Ovary (tissue), 9 donors: ENCODE results near the gene WBP1L. TPM values are rescaled to one million over a fixed set of nuclear protein-coding genes. Genes with fewer than 3 reads are reported as not detected.
"Not testable (repeated sequence)": the region's sequence is repeated elsewhere in the genome, so short reads cannot be mapped to it uniquely, and the experiment has no call there.

Experiments
- DNase-seq, 5 donors: peaks; one replicate each; pipeline ENCODE4 v3.0.0-alpha.2; 2019 to 2020
- H3K27ac ChIP-seq, 2 donors: fragments of 200-600 bp; one replicate each; pipeline versions ENCODE4 v1.5.1 to v1.8.0; 2019 to 2022
- H3K27me3 ChIP-seq: fragments of 200-600 bp; one replicate; pipeline ENCODE4 v1.8.0; 2022
- H3K36me3 ChIP-seq: fragments of 200-600 bp; sonication (generic); one replicate; pipeline ENCODE4 v1.5.1; 2019
- H3K4me1 ChIP-seq: one replicate; pipeline ENCODE4 v1.8.1; 2013; ENCODE audit warnings: mild to moderate bottlenecking, moderate library complexity; ENCODE audit not compliant: insufficient read depth
- H3K4me3 ChIP-seq: fragments of 200-600 bp; sonication (generic); one replicate; pipeline ENCODE4 v1.5.1; 2017
- H3K9me3 ChIP-seq, 2 donors: fragments of 200-600 bp in 1 of 2; sonication (generic) in 1 of 2; one replicate each; pipeline versions ENCODE4 v1.5.1 to v1.8.1; 2013 to 2019; ENCODE audit warnings: mild to moderate bottlenecking in 1 of 2, moderate library complexity in 1 of 2
- EP300 ChIP-seq: sonication (generic); formaldehyde crosslinking; IDR thresholded peaks from one replicate; pipeline ENCODE4 v1.6.1; 2017; ENCODE audit warnings: antibody characterized with exemption
- POLR2A ChIP-seq: fragments of 450-650 bp; IDR thresholded peaks from one replicate; pipeline ENCODE4 v1.6.1; 2017; ENCODE audit warnings: antibody characterized with exemption, mild to moderate bottlenecking, moderate library complexity
- WGBS, 3 donors: extraction: QIAGEN DNeasy Blood & Tissue Kit in 1 of 3; methylation state at CpG; one replicate each; pipeline versions ENCODE4 v1.1.5 to v1.1.7; 2013 to 2017; 5-methylcytosine and 5-hydroxymethylcytosine counted together
- intact Hi-C, 4 donors: fragments of 100-400 bp; cut with DNase I; formaldehyde crosslinking; loops; one replicate each; pipeline versions ENCODE4 v1.11.0 to v1.15.1; 2022 to 2023
- polyA plus RNA-seq, 2 donors: library from polyadenylated mRNA; stranded (reverse); fragments of 200-250 nt in 1 of 2; fragments of 350-450 nt in 1 of 2; fragmentation: Illumina TruSeq in 1 of 2; extraction: RNeasy Lipid Tissue Mini Kit (QIAGEN cat#74804) in 1 of 2; gene quantifications; one replicate each; pipeline ENCODE4 v1.2.3, GENCODE V29; 2013 to 2014
- total RNA-seq, 7 donors: library from RNA; depleted of rRNA in 2 of 7; stranded (reverse); fragments of >200 nt in 2 of 7; fragmentation: NEBNext Ultra II Directional in 3 of 7; extraction: Animal tissue kit (Norgen Biotek cat#: 25700) in 3 of 7; gene quantifications; one replicate each; pipeline versions ENCODE4 v1.1.0 to v1.2.4, GENCODE V29; 2016 to 2023
- TF ChIP-seq, protein P1 (sequence below), 3 donors: fragments of 450-650 bp in 2 of 3; fragments of 200-600 bp in 1 of 3; IDR thresholded peaks; one replicate each; pipeline versions ENCODE4 v1.5.1 to v1.8.0; 2016 to 2022; ENCODE audit warnings: antibody characterized with exemption in 3 of 3, mild to moderate bottlenecking in 1 of 3
- donor health status: DM: no; HTN: no; CAD: no; lungs with moderate emphysema.
- donor health status: DM: no; HTN: no; CAD: no.
- donor health status: Bipolar disorder and iron deficiency.
- donor health status: DM: yes; HTN: yes; CAD: no.
- donor health status: DM: no; HTN: no; CAD: no.
- donor health status: DM: yes; HTN: yes; CAD: no.

Gene WBP1L
- total and polyA plus RNA-seq, 9 donors: 40.6 to 71.8 (median 51.1) TPM

DNA sequence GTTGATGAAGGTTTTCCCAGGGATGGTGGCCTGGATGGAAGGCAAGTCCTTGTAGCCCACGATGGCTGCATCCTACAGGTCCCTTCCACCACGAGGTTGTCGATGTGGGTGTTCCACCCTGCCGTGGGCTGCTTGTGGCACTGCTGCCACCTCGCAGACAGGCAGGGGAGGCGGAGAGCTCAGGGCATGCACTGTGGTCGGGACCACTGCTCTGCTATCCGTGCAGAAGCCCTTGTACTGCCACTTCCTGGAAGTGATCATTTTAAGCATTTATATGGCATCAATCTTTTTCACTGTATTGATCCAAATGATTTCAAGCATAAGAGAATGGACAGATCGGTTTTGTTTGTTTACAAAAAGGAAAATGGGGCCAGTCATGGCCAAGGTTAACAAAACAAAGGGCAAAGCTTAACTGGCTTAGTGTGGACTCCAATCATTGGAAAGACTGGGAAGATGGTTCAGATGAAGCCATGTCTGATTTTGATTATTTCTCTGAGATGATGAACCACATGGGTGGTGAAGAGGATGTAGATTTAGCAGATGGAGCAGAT, 101.7 kb downstream of the WBP1L start:
- Histone ChIP-seq H3K36me3 (no peaks in the 10 kb centered on the region), H3K27ac (no peak overlapping the region), H3K4me3 (no peak overlapping the region), H3K4me1 (no peaks in the 10 kb centered on the region), H3K9me3 (no peaks in the 10 kb centered on the region), H3K27me3 (no peaks in the 10 kb centered on the region)
- TF ChIP-seq EP300 (no peak), POLR2A (no peak)
- TF ChIP-seq, protein P1, sequence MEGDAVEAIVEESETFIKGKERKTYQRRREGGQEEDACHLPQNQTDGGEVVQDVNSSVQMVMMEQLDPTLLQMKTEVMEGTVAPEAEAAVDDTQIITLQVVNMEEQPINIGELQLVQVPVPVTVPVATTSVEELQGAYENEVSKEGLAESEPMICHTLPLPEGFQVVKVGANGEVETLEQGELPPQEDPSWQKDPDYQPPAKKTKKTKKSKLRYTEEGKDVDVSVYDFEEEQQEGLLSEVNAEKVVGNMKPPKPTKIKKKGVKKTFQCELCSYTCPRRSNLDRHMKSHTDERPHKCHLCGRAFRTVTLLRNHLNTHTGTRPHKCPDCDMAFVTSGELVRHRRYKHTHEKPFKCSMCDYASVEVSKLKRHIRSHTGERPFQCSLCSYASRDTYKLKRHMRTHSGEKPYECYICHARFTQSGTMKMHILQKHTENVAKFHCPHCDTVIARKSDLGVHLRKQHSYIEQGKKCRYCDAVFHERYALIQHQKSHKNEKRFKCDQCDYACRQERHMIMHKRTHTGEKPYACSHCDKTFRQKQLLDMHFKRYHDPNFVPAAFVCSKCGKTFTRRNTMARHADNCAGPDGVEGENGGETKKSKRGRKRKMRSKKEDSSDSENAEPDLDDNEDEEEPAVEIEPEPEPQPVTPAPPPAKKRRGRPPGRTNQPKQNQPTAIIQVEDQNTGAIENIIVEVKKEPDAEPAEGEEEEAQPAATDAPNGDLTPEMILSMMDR (IDR thresholded peaks at IDR 0.05): no peak
- WGBS, 3 donors: 81 to 85% (median 82%) methylated on average over 9 of the region's 9 CpGs
- intact Hi-C loops: no loop called here
- no peak for DNase-seq

DNA sequence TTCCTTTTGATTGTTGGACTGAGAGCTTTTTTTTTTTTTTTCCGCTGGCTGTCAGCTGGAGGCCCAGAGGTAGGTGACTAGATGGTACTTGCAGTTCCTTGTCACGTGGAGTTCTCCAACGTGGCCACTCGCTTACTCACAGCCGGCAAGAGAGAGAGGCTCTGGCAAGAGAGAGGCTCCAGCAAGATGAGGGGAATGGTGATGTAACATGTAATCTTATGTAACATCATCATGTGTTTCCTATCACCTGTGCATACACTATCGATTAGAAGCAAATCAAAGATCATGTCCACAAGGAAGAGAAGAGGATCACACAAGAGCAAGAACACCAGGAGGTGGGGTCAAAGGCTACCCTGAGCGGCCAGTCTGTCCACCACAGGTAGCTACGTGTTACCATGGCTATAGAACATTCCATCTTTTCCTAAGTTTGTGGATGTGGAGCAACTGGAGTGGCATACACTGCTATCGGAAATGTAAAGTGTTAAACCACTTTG, 106.3 kb downstream of the WBP1L start:
- no peak overlapping the region for H3K27ac ChIP-seq
- no peaks in the 10 kb centered on the region for H3K9me3 ChIP-seq
- no peak overlapping the region for H3K4me3 ChIP-seq
- peaks cover 4% of the 10 kb centered on the region for H3K4me1 ChIP-seq
- intact Hi-C loops: no loop called here
- 82 to 88% (median 84%) methylated on average over 9 of the region's 9 CpGs for WGBS, 3 donors
- no peak for DNase-seq
- TF ChIP-seq EP300 (no peak), POLR2A (no peak)
- TF ChIP-seq, protein P1 (IDR thresholded peaks at IDR 0.05): no peak
- no peaks in the 10 kb centered on the region for H3K36me3 ChIP-seq
- H3K27me3 ChIP-seq: no peaks in the 10 kb centered on the region

DNA sequence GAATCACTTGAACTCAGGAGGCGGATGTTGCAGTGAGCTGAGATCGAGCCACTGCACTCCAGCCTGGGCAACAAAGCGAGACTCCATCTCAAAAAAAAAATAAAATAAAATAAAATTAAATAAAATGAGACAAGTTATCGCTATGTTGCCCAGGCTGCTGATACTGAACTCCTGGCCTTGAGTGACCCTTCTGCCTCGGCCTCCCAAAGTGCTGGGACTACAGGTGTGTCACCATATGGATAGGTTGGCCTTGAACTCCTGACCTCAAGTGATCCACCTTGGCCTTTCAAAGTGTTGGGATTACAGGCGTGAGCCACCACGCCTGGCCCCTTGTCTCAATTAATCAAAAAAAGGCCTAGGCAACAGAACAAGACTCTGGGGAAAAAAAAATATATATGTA, 109.5 kb downstream of the WBP1L start:
- intact Hi-C loops, H3K9me3 ChIP-seq, H3K27me3 ChIP-seq, H3K4me3 ChIP-seq, H3K4me1 ChIP-seq, H3K36me3 ChIP-seq, H3K27ac ChIP-seq, DNase-seq: not testable (repeated sequence)
- WGBS, 3 donors: 88 to 91% (median 91%) methylated on average over 7 of the region's 7 CpGs

DNA sequence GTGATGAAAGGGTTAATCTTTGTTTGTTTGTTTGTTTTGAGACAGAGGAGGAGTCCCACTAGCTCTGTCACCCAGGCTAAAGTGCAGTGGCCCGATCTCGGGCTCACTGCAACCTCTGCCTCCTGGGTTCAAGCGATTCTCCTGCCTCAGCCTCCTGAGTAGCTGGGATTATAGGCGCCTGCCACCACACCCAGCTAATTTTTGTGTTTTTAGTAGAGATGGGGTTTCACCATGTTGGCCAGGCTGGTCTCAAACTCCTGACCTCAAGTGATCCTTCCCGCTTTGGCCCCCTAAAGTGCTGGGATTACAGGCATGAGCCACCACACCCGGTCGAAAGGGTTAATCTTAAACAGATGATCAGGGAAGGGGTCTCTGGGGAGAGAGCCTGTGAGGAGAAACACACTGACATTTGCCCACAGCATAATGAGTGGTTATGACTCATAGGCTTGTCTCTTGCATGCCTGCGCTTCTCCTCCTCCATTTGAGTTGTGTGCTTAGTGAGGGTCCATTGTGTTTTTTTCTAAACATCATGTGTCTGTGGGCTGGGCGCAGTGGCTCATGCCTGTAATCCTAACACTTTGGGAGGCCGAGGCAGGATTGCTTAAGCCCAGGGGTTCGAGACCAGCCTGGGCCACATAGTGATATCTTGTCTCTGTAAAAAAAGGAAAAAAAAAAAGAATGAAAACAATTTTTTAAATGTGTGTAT, 112.1 kb downstream of the WBP1L start:
- DNase-seq, H3K4me1 ChIP-seq, H3K9me3 ChIP-seq, intact Hi-C loops, H3K4me3 ChIP-seq, H3K27me3 ChIP-seq, H3K27ac ChIP-seq, H3K36me3 ChIP-seq: not testable (repeated sequence)
- WGBS, 3 donors: 67 to 75% (median 68%) methylated on average over 11 of the region's 11 CpGs

DNA sequence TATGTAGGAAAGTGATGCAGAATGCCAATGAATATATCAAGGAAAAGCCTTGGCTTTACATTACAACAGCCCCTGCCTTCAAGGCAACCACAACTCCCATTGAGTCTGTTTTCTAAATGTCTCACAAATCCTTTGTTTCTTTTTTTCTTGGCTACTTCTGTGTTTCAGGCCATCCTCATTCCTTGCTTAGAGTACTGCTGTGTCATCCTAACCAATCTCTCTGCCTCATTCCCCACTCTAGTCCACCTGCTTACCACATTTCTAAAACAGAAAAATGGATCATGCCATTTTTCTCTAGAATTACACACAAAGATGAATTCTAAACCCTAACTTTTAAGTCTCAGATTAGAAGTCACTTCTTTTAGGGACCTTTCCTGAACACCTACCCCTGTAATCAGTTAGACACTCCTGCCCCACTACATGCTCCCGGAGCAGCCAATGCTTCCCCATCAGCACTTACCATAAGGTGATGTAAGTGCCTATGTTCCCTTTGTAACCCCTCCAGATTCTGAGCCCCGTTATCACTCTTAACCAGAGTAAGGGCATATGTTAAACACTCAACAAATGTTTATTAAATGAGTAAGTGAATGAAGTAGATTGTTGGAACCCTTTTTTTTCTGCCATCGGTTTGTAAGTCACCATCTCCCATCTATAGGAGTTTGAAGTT, 113.1 kb downstream of the WBP1L start:
- intact Hi-C loops: no loop called here
- Histone ChIP-seq H3K27me3 (no peaks in the 10 kb centered on the region), H3K4me3 (no peak overlapping the region), H3K27ac (no peak overlapping the region), H3K4me1 (peaks cover 4% of the 10 kb centered on the region), H3K9me3 (no peaks in the 10 kb centered on the region), H3K36me3 (no peaks in the 10 kb centered on the region)
- no peak for DNase-seq
- WGBS, 3 donors: 81 to 93% (median 91%) methylated on average over 3 of the region's 3 CpGs
- TF ChIP-seq, protein P1 (IDR thresholded peaks at IDR 0.05): no peak
- TF ChIP-seq EP300 (no peak), POLR2A (no peak)
